BJ (cell line): ENCODE results near the gene CBLIF. TPM values are rescaled to one million over a fixed set of nuclear protein-coding genes. Genes with fewer than 3 reads are reported as not detected.

Experiments used
- CTCF ChIA-PET: fragments of 350-600 bp; formaldehyde crosslinking; extraction: SDS; loops from one replicate; lab custom pipeline; 2021; ENCODE audit warnings: antibody characterized with exemption, inconsistent platforms; lab: Yijun Ruan, JAX
- POLR2A ChIA-PET: fragments of 300-600 bp; sonication (Branson Sonifier 250); formaldehyde crosslinking; extraction: SDS; loops from one replicate; lab custom pipeline; 2021; ENCODE audit warnings: antibody characterized with exemption; lab: Charles Lee
- DNase-seq: peaks from one replicate; pipeline ENCODE4 v3.0.0-alpha.2; 2011; ENCODE audit warnings: low read depth
- H3K27me3 ChIP-seq: 2 replicates; pipeline ENCODE4 v1.6.0; 2011; ENCODE audit warnings: low read length; ENCODE audit not compliant: control insufficient read depth, insufficient read depth
- H3K36me3 ChIP-seq: 2 replicates; pipeline ENCODE4 v1.5.1; 2011; ENCODE audit warnings: low read length; ENCODE audit not compliant: control insufficient read depth, insufficient read depth
- H3K4me3 ChIP-seq: 2 replicates; pipeline ENCODE4 v1.5.1; 2011; ENCODE audit warnings: low read depth, mild to moderate bottlenecking, control low read depth, low read length
- polyA plus RNA-seq: library from polyadenylated mRNA; depleted of rRNA; stranded (reverse); fragments of >200 nt; gene quantifications from 2 replicates; pipeline ENCODE4 v1.2.3, GENCODE V29; 2011
- TF ChIP-seq, protein P1 (sequence below): IDR thresholded peaks from 2 replicates; pipeline ENCODE4 v1.5.1; 2011; ENCODE audit warnings: low read depth, mild to moderate bottlenecking, control low read depth, inconsistent platforms, low read length, moderate library complexity; ENCODE audit not compliant: insufficient read depth

The CBLIF gene
- polyA plus RNA-seq, 1 experiment = not detected

GRCh38 chr11:59847626-59848025, 2.3 kb upstream of the CBLIF start:
- CTCF ChIA-PET = interaction anchor here (1.7 kb wide), 1 partner anchor 10 kb away, joined by 4 read pairs; no protein-coding TSS in a partner anchor
- TF ChIP-seq, protein P1, sequence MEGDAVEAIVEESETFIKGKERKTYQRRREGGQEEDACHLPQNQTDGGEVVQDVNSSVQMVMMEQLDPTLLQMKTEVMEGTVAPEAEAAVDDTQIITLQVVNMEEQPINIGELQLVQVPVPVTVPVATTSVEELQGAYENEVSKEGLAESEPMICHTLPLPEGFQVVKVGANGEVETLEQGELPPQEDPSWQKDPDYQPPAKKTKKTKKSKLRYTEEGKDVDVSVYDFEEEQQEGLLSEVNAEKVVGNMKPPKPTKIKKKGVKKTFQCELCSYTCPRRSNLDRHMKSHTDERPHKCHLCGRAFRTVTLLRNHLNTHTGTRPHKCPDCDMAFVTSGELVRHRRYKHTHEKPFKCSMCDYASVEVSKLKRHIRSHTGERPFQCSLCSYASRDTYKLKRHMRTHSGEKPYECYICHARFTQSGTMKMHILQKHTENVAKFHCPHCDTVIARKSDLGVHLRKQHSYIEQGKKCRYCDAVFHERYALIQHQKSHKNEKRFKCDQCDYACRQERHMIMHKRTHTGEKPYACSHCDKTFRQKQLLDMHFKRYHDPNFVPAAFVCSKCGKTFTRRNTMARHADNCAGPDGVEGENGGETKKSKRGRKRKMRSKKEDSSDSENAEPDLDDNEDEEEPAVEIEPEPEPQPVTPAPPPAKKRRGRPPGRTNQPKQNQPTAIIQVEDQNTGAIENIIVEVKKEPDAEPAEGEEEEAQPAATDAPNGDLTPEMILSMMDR = no peak
- Histone ChIP-seq H3K4me3 (no peak overlapping the region), H3K36me3 (no peaks in the 10 kb centered on the region), H3K27me3 (no peaks in the 10 kb centered on the region)
- POLR2A ChIA-PET = no interaction called here
- DNase-seq = no peak

DNA sequence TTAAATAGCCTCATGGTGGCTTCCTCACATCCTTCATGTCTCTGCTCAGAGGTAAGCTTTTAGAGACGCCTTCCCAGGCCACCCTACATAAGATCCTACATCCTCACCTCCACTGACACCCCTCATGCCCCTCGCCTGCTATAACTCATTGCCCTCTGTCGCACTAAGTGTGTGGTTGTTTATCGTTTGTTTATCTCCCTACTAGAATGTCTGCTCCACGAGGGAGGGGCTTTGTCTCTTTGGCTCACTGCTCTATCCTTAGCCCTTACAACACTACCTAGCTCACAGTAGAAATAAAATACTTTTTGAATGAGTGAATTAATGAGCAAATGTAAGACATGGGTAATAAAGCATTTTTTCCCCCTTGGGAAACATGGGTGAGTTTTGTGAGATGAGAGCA, 1.3 kb upstream of the CBLIF start:
- CTCF ChIA-PET = interaction anchor here (1.7 kb wide), 1 partner anchor 8 kb away, joined by 4 read pairs; no protein-coding TSS in a partner anchor
- H3K27me3 ChIP-seq = no peaks in the 10 kb centered on the region
- no peak overlapping the region for H3K4me3 ChIP-seq
- no peak for DNase-seq
- POLR2A ChIA-PET = no interaction called here
- no peaks in the 10 kb centered on the region for H3K36me3 ChIP-seq
- TF ChIP-seq, protein P1 = no peak

GRCh38 chr11:59842316-59842715, 3.0 kb downstream of the CBLIF start:
- ChIA-PET POLR2A (no interaction called here), CTCF (interaction anchor here (0.8 kb wide), 1 partner anchor 10 kb away, joined by 3 read pairs; no protein-coding TSS in a partner anchor)
- H3K4me3 ChIP-seq = no peak overlapping the region
- TF ChIP-seq, protein P1 = no peak
- H3K27me3 ChIP-seq = no peaks in the 10 kb centered on the region
- no peaks in the 10 kb centered on the region for H3K36me3 ChIP-seq
- DNase-seq = no peak

GRCh38 chr11:59841514-59841913, 3.8 kb downstream of the CBLIF start:
- POLR2A ChIA-PET = no interaction called here
- no peaks in the 10 kb centered on the region for H3K27me3 ChIP-seq
- H3K4me3 ChIP-seq = no peak overlapping the region
- CTCF ChIA-PET = interaction anchor here (0.8 kb wide), 1 partner anchor 11 kb away, joined by 3 read pairs; no protein-coding TSS in a partner anchor
- no peaks in the 10 kb centered on the region for H3K36me3 ChIP-seq
- no peak for DNase-seq
- TF ChIP-seq, protein P1 = no peak

GRCh38 chr11:59839615-59840014, 5.7 kb downstream of the CBLIF start:
- no peak for DNase-seq
- Histone ChIP-seq H3K27me3 (no peaks in the 10 kb centered on the region), H3K36me3 (no peaks in the 10 kb centered on the region), H3K4me3 (no peak overlapping the region)
- TF ChIP-seq, protein P1 = no peak
- ChIA-PET CTCF (no interaction called here), POLR2A (no interaction called here)
